Pons (tissue), 1 donor: Measurements from ENCODE around the gene ZNF121.

ENCODE experiments used
- DNase-seq: peaks from one replicate; pipeline ENCODE4 v3.0.0-alpha.2; 2016; ENCODE audit warnings: low spot score

The ZNF121 gene

GRCh38 chr19:9538183-9539058, 45.9 kb downstream of the ZNF121 start, which contains the start of gene ZNF426:
TSS of gene ZNF426 (minus strand) at chr19:9538645. CDS start at chr19:9536232, 2,413 bp downstream.
- peak; percentile 73 for DNase-seq

GRCh38 chr19:9535934-9536333, 48.4 kb downstream of the ZNF121 start:
- no peak for DNase-seq

DNA sequence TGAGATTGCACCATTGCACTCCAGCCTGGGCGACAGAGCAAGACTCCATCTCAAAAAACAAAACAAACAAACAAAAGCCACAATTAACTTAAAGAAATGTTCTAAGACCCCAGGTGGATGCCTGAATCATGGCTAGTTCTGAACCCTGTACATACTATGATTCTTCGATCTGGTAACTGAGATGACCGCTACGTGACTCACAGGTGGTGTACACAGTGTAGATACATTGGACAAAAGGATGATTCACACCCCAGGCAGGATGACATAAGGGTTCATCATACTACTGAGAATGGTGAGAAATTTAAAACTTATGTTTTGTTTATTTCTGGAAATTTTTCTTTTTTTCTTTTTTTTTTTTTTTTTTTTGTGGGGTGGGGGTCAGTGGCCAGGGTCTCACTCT, 52.4 kb downstream of the ZNF121 start:
- no peak for DNase-seq

- DNase-seq = no peak
Measured at GRCh38 chr19:9528757-9529336, 55.5 kb downstream of the ZNF121 start.

- no peak for DNase-seq
Measured at GRCh38 chr19:9523885-9524474, 60.3 kb downstream of the ZNF121 start.
